ENCODE results near the gene GALNT2.

The GALNT2 gene

DNA sequence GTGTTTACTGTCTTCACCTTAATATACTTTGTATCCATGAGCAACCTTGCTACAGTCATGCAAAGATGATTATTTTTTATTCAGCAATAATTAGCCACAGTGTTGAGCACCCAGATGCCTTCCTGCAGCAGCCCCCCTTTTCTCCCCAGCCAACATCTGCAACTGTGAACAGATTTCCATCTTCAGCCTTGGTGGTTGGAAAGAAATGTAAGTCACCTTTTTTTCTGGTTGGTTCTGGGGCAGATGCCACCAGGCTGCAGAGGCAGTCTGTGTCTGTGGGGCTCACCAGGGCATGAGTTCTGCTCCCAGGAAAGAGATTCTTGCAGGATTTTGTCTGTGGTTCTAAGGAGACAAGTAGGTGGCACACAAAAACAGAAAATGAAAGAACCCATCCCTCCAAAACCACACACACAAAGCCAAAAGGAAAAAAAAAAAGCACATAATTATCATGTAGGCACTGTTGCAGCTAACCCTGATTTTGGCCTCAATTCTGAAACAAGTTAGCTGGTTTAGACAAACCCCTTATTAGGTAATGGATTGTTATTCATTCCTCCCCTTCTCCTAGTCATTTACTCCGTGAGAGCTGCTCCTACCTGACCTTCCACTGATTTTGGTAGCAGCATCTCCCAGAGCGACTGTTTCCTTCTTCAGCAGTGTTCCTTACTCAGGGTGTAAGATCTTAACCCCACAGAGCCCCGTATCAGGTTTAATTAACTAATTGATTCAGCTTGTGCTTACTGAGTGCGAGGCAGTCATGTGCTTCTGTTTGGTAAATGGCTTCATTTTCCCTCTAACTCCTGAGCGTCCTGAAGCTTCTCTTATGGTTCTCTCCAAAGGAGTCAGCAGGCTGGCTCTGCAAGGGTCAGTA is 36.5 kb downstream of the GALNT2 start:
- H3K4me3 ChIP-seq (ENCODE audit: low read depth, low read length): no peak overlapping the region
- peak; percentile 42 for DNase-seq (ENCODE audit: low read depth)
- TF ChIP-seq, protein P1, sequence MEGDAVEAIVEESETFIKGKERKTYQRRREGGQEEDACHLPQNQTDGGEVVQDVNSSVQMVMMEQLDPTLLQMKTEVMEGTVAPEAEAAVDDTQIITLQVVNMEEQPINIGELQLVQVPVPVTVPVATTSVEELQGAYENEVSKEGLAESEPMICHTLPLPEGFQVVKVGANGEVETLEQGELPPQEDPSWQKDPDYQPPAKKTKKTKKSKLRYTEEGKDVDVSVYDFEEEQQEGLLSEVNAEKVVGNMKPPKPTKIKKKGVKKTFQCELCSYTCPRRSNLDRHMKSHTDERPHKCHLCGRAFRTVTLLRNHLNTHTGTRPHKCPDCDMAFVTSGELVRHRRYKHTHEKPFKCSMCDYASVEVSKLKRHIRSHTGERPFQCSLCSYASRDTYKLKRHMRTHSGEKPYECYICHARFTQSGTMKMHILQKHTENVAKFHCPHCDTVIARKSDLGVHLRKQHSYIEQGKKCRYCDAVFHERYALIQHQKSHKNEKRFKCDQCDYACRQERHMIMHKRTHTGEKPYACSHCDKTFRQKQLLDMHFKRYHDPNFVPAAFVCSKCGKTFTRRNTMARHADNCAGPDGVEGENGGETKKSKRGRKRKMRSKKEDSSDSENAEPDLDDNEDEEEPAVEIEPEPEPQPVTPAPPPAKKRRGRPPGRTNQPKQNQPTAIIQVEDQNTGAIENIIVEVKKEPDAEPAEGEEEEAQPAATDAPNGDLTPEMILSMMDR (conservative IDR thresholded peaks at IDR 0.05; ENCODE audit: low read depth, low read length): no peak

DNA sequence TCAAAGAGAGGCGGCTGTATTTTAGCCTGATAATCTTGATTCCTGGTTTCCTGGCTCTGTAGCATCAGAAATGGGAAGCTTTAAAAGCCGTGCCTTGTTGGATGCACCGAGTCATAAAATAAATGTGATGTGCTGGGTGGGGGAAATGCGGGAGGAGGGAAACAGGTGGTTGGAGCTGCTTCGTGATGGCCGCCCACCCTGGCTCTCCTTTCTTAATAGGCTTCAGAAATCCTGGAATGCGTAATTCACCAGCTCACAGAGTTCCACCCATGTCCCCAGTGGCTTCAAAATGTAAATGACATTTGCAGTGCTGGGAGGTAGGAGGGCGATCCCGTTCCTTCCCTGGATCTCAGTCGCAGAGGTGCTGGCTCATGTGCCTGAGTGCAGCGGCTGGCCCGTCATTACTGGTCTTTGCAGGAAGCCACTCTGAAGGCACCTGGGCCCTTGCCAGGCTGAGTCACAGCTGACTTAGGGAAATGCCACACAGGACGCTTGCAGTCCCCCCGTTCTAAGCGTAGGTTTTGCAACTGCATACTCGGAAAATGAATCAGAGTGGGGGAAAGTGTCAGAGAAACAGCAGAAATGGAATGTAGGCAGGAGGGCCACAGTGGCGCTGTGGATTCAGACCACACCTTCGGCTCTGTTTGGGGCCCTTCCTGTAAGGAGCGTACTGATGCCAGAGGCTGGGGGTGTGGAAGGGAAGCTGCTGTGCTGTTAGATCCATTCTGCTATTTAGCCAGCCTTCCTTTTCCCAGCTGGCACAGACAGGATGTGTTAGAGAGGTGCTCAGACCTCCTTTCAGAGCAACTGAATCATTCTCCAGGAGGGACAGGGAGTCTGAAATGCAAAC is 37.6 kb downstream of the GALNT2 start:
- peak overlapping the region; percentile 13 for H3K4me3 ChIP-seq (ENCODE audit: low read depth, low read length)
- peak; percentile 96 for DNase-seq (ENCODE audit: low read depth)
- TF ChIP-seq, protein P1 (conservative IDR thresholded peaks at IDR 0.05; ENCODE audit: low read depth, low read length): peak; percentile 28

DNA sequence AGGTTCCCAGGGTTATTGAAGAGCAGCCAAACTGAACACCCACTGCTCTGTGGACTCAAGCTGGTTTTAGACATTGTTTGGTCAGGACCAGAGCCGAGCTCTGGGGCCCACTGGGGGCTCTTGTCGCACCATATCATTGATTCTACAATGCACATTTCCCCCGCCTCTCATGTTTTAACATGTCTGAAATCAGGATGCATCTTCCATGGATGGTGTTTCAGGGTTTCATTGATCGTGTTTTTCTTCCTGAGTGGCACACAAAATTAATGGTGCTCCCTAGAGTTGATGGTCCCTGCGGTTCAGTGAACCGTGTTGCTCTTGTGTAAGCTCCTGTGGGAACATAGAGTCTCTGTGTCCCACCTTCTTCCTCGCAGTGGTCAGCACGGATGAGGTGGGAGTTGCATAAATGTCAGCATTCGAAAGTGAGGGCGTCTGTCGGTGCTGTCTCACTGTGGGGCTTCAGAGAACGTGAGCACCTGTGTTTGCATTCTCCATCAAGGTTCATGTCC is 38.3 kb downstream of the GALNT2 start:
- no peak overlapping the region for H3K4me3 ChIP-seq (ENCODE audit: low read depth, low read length)
- TF ChIP-seq, protein P1 (conservative IDR thresholded peaks at IDR 0.05; ENCODE audit: low read depth, low read length): no peak
- no peak for DNase-seq (ENCODE audit: low read depth)

DNA sequence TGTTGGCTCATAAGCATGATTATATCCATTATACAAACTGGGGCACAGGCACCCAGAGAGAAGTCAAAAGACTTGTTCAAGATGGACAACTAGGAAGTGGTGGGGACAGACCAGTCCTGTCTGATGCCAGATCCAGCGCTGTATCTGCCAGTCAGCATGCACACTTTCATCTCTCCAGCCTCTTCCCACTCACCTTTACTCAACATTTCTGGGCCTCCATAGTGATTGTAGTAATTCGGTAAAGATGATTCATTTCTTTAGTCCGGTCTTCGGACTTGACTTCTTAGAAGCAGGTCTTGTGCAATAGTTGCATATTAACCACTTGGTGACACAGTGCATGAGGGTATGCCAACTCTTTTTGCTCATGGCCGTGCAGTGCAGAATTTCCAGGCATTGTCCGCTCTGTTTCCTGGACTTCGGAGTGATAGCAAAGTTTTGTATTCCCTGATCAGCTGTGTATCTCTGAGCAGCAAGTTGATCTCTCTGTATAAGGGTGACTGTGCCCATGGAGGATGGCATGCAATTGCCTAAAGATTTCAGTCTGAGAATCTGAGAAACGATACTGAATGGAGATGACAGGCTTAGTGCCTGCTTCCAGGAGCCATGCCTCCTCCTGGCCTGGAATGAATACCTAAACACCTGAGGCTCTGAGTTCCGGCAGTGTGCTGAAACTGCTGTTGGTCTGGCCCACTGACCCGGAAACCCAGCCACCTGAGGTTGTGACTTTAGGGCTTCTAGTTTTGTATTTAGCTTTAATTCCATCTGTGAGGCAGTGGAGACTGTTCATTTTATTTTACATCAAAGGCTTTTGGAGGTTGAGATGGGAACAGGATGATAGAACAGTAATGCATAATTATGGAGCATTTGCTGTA is 39.0 kb downstream of the GALNT2 start:
- TF ChIP-seq, protein P1 (conservative IDR thresholded peaks at IDR 0.05; ENCODE audit: low read depth, low read length): no peak
- H3K4me3 ChIP-seq (ENCODE audit: low read depth, low read length): no peak overlapping the region
- DNase-seq (ENCODE audit: low read depth): peak; percentile 82

DNA sequence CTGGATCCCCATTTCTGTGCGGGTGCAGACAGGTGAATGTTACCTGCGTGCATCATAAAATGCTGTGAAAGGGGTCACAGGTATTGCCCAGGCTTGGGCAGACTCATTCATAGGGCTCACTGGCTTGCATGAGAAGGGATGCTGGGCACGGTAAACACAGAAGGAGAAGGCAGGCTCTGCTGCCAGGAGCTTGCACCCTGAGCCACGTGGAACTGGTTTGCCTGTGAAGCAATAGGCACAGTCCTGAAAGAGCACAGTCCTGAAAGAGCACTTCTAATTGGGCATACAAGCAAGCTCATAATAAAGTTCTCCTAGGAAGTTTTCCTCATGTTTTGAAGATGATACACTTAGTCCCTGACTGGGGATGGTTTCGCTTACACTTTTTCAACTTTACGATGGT is 40.9 kb downstream of the GALNT2 start:
- TF ChIP-seq, protein P1 (conservative IDR thresholded peaks at IDR 0.05; ENCODE audit: low read depth, low read length): no peak
- DNase-seq (ENCODE audit: low read depth): no peak
- H3K4me3 ChIP-seq (ENCODE audit: low read depth, low read length): no peak overlapping the region

DNA sequence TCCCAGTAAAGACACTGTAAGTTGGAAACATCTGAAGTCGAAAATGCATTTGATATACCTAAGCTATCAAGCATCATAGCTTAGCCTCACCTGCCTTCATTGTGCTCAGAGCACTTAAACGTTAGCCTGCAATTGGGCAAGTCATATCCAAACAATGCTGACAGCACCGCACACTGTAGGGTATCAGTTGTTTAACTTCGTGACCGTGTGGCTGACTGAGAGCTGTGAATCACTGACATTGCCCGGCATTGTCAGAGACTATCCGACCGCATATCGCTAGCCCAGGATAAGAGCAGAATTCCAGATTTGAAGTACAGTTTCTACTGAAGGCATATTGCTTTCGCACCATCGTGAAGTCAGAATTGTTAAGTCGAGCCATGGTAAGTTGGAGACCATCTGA is 41.5 kb downstream of the GALNT2 start:
- TF ChIP-seq, protein P1 (conservative IDR thresholded peaks at IDR 0.05; ENCODE audit: low read depth, low read length): no peak
- DNase-seq (ENCODE audit: low read depth): no peak
- H3K4me3 ChIP-seq (ENCODE audit: low read depth, low read length): no peak overlapping the region
